CD4-positive, CD25-positive, alpha-beta regulatory T cell (primary cell): ENCODE measurements around the gene VMP1. TPM values are rescaled to one million over a fixed set of nuclear protein-coding genes. Genes with fewer than 3 reads are reported as not detected.

Experiments used
- ATAC-seq, 2 donors: fragments of 150-1000 bp; cut with Tn5 transposase; one replicate each; pipeline ENCODE4 v1.10.0; 2021; ENCODE audit warnings: low read depth in 2 of 2, moderate number of reproducible peaks in 2 of 2, moderate library complexity in 1 of 2
- DNase-seq, 3 donors: peaks; one replicate each; pipeline versions ENCODE4 v3.0.0 to v3.0.0-alpha.2; 2012 to 2022; ENCODE audit warnings: mixed read lengths in 1 of 3
- H3K27ac ChIP-seq: one replicate; pipeline ENCODE4 v1.7.0; 2013; ENCODE audit warnings: mild to moderate bottlenecking, low read length; ENCODE audit not compliant: insufficient read depth, poor library complexity, severe bottlenecking
- H3K27me3 ChIP-seq: one replicate; pipeline ENCODE4 v1.7.0; 2013; ENCODE audit warnings: low read length; ENCODE audit not compliant: control insufficient read depth, insufficient read depth
- H3K36me3 ChIP-seq: one replicate; pipeline ENCODE4 v1.7.0; 2013; ENCODE audit warnings: mild to moderate bottlenecking, low read length, moderate library complexity; ENCODE audit not compliant: control insufficient read depth, insufficient read depth
- H3K4me1 ChIP-seq: 2 replicates; pipeline ENCODE4 v1.7.0; 2013; ENCODE audit warnings: mild to moderate bottlenecking, low read length; ENCODE audit not compliant: insufficient read depth, control insufficient read depth, poor library complexity, severe bottlenecking
- H3K4me3 ChIP-seq: one replicate; pipeline ENCODE4 v1.7.0; 2013; ENCODE audit warnings: low read depth, mild to moderate bottlenecking, low read length, moderate library complexity
- H3K9me3 ChIP-seq, 2 experiments: 1 replicate in 1 of 2; 2 replicates in 1 of 2; pipeline ENCODE4 v1.7.0; 2013; ENCODE audit warnings: low read length in 2 of 2, mild to moderate bottlenecking in 1 of 2, moderate library complexity in 1 of 2; ENCODE audit not compliant: control insufficient read depth in 2 of 2
- H3K27ac Mint-ChIP-seq, 3 donors: one replicate each; pipeline ENCODE4 v1.8.0; 2020 to 2022; ENCODE audit warnings: mild to moderate bottlenecking in 3 of 3, mixed read lengths in 3 of 3, moderate library complexity in 2 of 3
- H3K27me3 Mint-ChIP-seq: one replicate; pipeline ENCODE4 v1.8.0; 2022; ENCODE audit warnings: mild to moderate bottlenecking, mixed read lengths
- H3K36me3 Mint-ChIP-seq: one replicate; pipeline ENCODE4 v1.8.0; 2020; ENCODE audit warnings: mixed read lengths
- H3K4me1 Mint-ChIP-seq, 4 donors: one replicate each; pipeline ENCODE4 v1.8.0; 2020 to 2022; ENCODE audit warnings: mixed read lengths in 4 of 4, mild to moderate bottlenecking in 1 of 4
- H3K4me3 Mint-ChIP-seq, 4 donors: one replicate each; pipeline ENCODE4 v1.8.0; 2020 to 2022; ENCODE audit warnings: mild to moderate bottlenecking in 4 of 4, mixed read lengths in 4 of 4, moderate library complexity in 3 of 4
- H3K9me3 Mint-ChIP-seq, 7 donors: one replicate each; pipeline ENCODE4 v1.8.0; 2020 to 2022; ENCODE audit warnings: mixed read lengths in 7 of 7, mild to moderate bottlenecking in 3 of 7, moderate library complexity in 2 of 7
- polyA plus RNA-seq, 4 donors: library from polyadenylated mRNA; unstranded; fragments of 300-500 nt; fragmentation: Illumina TruSeq; gene quantifications; one replicate each; pipeline ENCODE4 v1.2.3, GENCODE V29; 2021
- total RNA-seq: library from RNA; stranded (reverse); gene quantifications from one replicate; pipeline ENCODE4 v1.2.3, GENCODE V29; 2022

VMP1 gene
- total and polyA plus RNA-seq, 5 donors from 2014 or later: 50.3 to 238 (median 73.4) TPM

GRCh38 chr17:59745040-59745439, 37.6 kb downstream of the VMP1 start:
- peaks cover 3 to 15% (median 9%) of the 10 kb centered on the region in 4 donors for H3K4me1 Mint-ChIP-seq
- peak overlapping the region in 1 of 3 donors; percentile 19 for H3K27ac Mint-ChIP-seq
- H3K9me3 Mint-ChIP-seq: no peaks in the 10 kb centered on the region
- H3K36me3 ChIP-seq: peaks cover 6% of the 10 kb centered on the region
- no peak overlapping the region for H3K27ac ChIP-seq
- no peaks in the 10 kb centered on the region for H3K4me1 ChIP-seq
- H3K36me3 Mint-ChIP-seq: peaks cover 14% of the 10 kb centered on the region
- no peak overlapping the region for H3K4me3 Mint-ChIP-seq
- DNase-seq (no peak), ATAC-seq (no peak)
- no peaks in the 10 kb centered on the region for H3K27me3 ChIP-seq
- no peaks in the 10 kb centered on the region for H3K9me3 ChIP-seq
- H3K4me3 ChIP-seq: no peak overlapping the region
- no peaks in the 10 kb centered on the region for H3K27me3 Mint-ChIP-seq

- peak; percentile 64 to 68 for ATAC-seq
- Mint-ChIP-seq H3K4me1 (peaks cover 3 to 18% (median 9%) of the 10 kb centered on the region in 4 donors), H3K27me3 (no peaks in the 10 kb centered on the region), H3K4me3 (peak overlapping the region in 2 of 4 donors; percentile 2 to 12), H3K36me3 (peaks cover 11% of the 10 kb centered on the region), H3K9me3 (no peaks in the 10 kb centered on the region), H3K27ac (peak overlapping the region in 2 of 3 donors; percentile 40 to 81)
- Histone ChIP-seq H3K4me3 (no peak overlapping the region), H3K36me3 (no peaks in the 10 kb centered on the region), H3K4me1 (peaks cover 4% of the 10 kb centered on the region), H3K9me3 (no peaks in the 10 kb centered on the region), H3K27ac (no peak overlapping the region), H3K27me3 (no peaks in the 10 kb centered on the region)
- DNase-seq: peak in 2 of 3 donors; percentile 50 to 81
Measured at GRCh38 chr17:59746849-59747445, 39.5 kb downstream of the VMP1 start.

GRCh38 chr17:59748591-59748990, 41.1 kb downstream of the VMP1 start:
- H3K4me3 ChIP-seq: no peak overlapping the region
- Mint-ChIP-seq H3K9me3 (no peaks in the 10 kb centered on the region), H3K36me3 (peaks cover 7% of the 10 kb centered on the region), H3K27me3 (no peaks in the 10 kb centered on the region), H3K4me3 (no peak overlapping the region), H3K27ac (no peak overlapping the region), H3K4me1 (peaks cover 9 to 29% (median 16%) of the 10 kb centered on the region in 4 donors)
- no peak for DNase-seq
- no peaks in the 10 kb centered on the region for H3K36me3 ChIP-seq
- no peaks in the 10 kb centered on the region for H3K9me3 ChIP-seq
- no peak for ATAC-seq
- no peak overlapping the region for H3K27ac ChIP-seq
- H3K27me3 ChIP-seq: no peaks in the 10 kb centered on the region
- peaks cover 18% of the 10 kb centered on the region for H3K4me1 ChIP-seq

GRCh38 chr17:59751955-59752413, 44.5 kb downstream of the VMP1 start:
- Histone ChIP-seq H3K4me3 (peak overlapping the region; percentile 63), H3K27ac (peak overlapping the region; percentile 77), H3K36me3 (no peaks in the 10 kb centered on the region), H3K27me3 (no peaks in the 10 kb centered on the region), H3K9me3 (no peaks in the 10 kb centered on the region), H3K4me1 (peaks cover 35% of the 10 kb centered on the region)
- peak in 2 of 3 donors; percentile 15 to 68 for DNase-seq
- H3K4me1 Mint-ChIP-seq: peaks cover 26 to 54% (median 38%) of the 10 kb centered on the region in 4 donors
- peak in 1 of 2 donors; percentile 12 for ATAC-seq
- H3K27me3 Mint-ChIP-seq: no peaks in the 10 kb centered on the region
- peak overlapping the region; percentile 4 to 65 (median 52) for H3K4me3 Mint-ChIP-seq
- no peaks in the 10 kb centered on the region for H3K9me3 Mint-ChIP-seq
- peak overlapping the region; percentile 71 to 84 (median 78) for H3K27ac Mint-ChIP-seq
- peaks cover 12% of the 10 kb centered on the region for H3K36me3 Mint-ChIP-seq

- DNase-seq (no peak), ATAC-seq (no peak)
- Histone ChIP-seq H3K27me3 (no peaks in the 10 kb centered on the region), H3K4me3 (peak overlapping the region; percentile 63), H3K4me1 (peaks cover 35% of the 10 kb centered on the region), H3K9me3 (no peaks in the 10 kb centered on the region), H3K27ac (peak overlapping the region; percentile 77), H3K36me3 (no peaks in the 10 kb centered on the region)
- Mint-ChIP-seq H3K36me3 (peaks cover 10% of the 10 kb centered on the region), H3K27me3 (no peaks in the 10 kb centered on the region), H3K27ac (peak overlapping the region; percentile 71 to 84 (median 78)), H3K4me1 (peaks cover 25 to 56% (median 39%) of the 10 kb centered on the region in 4 donors), H3K4me3 (peak overlapping the region in 2 of 4 donors; percentile 4 to 65), H3K9me3 (no peaks in the 10 kb centered on the region)
Measured at GRCh38 chr17:59752446-59752845, 45.0 kb downstream of the VMP1 start.

- H3K4me1 ChIP-seq: peaks cover 38% of the 10 kb centered on the region
- no peaks in the 10 kb centered on the region for H3K9me3 Mint-ChIP-seq
- H3K36me3 ChIP-seq: no peaks in the 10 kb centered on the region
- H3K27me3 ChIP-seq: no peaks in the 10 kb centered on the region
- no peak overlapping the region for H3K4me3 ChIP-seq
- H3K27ac ChIP-seq: peak overlapping the region; percentile 77
- H3K36me3 Mint-ChIP-seq: peaks cover 10% of the 10 kb centered on the region
- DNase-seq: no peak
- no peaks in the 10 kb centered on the region for H3K27me3 Mint-ChIP-seq
- no peak for ATAC-seq
- H3K4me1 Mint-ChIP-seq: peaks cover 27 to 61% (median 41%) of the 10 kb centered on the region in 4 donors
- peak overlapping the region in 2 of 3 donors; percentile 59 to 60 for H3K27ac Mint-ChIP-seq
- H3K9me3 ChIP-seq: no peaks in the 10 kb centered on the region
- peak overlapping the region in 2 of 4 donors; percentile 47 to 74 for H3K4me3 Mint-ChIP-seq
Measured at GRCh38 chr17:59752922-59753321, 45.5 kb downstream of the VMP1 start.

GRCh38 chr17:59753522-59754467, 46.3 kb downstream of the VMP1 start:
- peak overlapping the region; percentile 65 to 78 (median 76) for H3K27ac Mint-ChIP-seq
- Histone ChIP-seq H3K4me1 (peaks cover 42% of the 10 kb centered on the region), H3K27ac (peak overlapping the region; percentile 77), H3K27me3 (no peaks in the 10 kb centered on the region), H3K36me3 (no peaks in the 10 kb centered on the region), H3K9me3 (peaks cover 0 to 1% of the 10 kb centered on the region in 2 experiments), H3K4me3 (peak overlapping the region; percentile 87)
- DNase-seq (peak; percentile 22 to 93 (median 82)), ATAC-seq (peak; percentile 84 to 86)
- H3K4me3 Mint-ChIP-seq: peak overlapping the region; percentile 71 to 86 (median 72)
- H3K4me1 Mint-ChIP-seq: peaks cover 31 to 67% (median 45%) of the 10 kb centered on the region in 4 donors
- H3K27me3 Mint-ChIP-seq: no peaks in the 10 kb centered on the region
- H3K36me3 Mint-ChIP-seq: peaks cover 10% of the 10 kb centered on the region
- peaks cover 0 to 2% (median 0%) of the 10 kb centered on the region in 7 donors for H3K9me3 Mint-ChIP-seq
